Activated effector memory CD4-positive, alpha-beta T cell treated with Interleukin-2 at 50 U/mL for 16 hours (primary cell): ENCODE data around the gene SLC47A2.

Experiments used
- DNase-seq: peaks from one replicate; pipeline ENCODE4 v3.0.0-alpha.2; 2020

SLC47A2 gene

DNA sequence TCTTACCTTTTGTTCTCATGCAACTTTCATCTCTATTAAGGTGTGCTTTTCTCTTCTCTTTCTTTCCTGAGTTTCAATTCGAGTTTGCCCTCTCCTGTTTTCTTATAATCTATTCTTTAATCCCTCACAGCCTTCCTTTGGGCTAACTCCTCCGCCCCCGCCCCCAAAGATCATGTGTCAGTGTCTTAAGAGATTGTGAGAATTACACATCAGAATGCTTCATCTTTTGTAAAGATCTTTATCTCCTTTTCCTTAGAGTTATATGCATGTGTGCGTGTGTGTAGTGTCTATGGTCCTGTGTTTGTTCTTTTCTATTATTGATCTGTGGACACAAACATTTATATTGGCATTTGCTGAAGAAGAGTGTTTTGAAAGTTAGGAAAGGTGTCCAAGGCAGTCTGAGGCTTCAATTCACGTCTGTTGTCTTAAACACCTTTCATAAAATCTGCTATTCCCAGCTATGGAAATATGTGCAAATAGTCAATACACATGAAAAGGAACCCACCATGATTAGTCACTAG is 74.0 kb downstream of the SLC47A2 start:
- no peak for DNase-seq

DNA sequence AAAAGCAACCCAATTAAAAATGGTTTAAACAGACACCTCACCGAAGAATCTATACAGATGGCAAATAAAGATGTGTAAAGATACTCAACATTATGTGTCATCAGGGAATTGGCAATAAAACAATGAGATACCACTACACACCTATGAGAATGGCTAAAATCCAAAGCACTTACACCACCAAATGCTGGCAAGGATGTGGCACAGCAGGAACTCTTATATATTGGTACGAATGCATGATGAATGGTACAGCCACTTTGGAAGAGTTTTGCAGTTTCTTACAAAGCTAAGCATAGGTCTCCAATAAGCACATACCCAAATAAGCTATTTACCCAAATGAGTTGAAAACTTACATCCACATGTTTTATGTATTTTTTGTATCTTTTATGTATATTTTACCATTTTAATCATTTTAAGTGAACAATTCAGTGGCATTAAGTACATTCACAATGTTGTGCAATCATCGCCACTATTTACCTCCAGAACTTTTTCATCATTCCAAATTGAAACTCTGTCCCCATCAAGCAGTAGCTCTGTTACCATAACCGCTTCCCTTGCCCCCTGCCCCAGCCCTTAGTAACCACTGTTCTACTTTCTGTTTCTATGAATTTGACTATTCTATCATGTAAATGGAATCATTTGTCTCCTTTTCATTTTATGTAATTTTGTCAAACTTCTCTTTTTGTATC is 74.6 kb downstream of the SLC47A2 start:
- no peak for DNase-seq

DNA sequence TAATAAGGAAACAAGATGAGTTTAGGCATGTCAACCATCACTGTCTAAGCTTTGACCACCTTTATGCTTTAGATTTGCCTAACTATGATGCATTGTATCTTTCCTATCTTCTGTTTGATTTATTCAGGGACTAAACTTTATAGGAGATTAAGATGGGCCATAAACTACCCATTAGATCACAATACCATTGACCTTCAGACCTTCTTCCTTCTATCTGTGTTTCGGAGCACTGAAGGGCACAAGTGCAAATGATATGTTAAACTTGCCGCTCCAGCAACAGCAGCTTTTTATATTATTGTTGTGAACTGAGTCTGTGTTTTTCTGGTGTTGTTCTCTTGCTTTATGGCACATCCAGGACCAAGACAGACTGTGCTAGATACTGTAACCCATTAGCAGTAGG is 84.5 kb downstream of the SLC47A2 start:
- DNase-seq, result no peak

DNA sequence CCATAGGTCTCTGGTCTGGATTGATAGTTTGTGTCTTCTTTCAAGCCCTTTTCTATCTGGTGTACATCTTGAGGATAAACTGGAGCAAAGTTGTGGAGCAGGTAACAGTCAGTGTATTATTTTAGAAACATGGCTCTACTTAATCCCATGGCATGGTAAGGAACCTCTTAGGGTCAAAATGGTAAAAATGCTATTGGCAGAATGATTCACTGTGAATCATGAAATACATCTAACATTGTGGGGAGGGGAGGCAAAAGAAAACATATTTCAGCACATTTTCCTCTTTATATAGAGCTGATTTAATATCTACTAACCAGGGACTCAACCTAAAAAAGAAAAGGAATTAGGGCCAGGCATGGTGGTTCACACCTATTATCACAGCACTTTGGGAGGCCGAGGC is 85.7 kb downstream of the SLC47A2 start:
- no peak for DNase-seq

DNA sequence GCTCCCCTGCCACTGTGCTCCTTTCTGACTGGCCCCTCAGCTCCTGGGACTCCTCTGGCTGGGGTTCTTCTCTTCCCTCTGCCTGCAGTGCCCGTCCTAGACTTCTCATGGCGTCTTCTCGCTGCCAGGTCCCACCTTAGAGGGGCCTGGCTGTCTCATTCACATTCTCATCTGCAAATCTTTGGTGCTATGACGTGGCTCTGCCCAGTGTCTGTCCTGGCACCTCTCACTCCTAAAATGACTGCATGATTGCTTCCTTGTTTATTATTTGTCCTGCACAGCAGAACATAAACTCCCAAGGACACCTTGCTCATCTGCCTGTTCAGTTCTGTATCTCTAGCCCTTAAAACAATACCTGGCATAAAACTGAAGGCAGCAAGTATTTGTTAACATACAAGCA is 86.3 kb downstream of the SLC47A2 start:
- no peak for DNase-seq

DNA sequence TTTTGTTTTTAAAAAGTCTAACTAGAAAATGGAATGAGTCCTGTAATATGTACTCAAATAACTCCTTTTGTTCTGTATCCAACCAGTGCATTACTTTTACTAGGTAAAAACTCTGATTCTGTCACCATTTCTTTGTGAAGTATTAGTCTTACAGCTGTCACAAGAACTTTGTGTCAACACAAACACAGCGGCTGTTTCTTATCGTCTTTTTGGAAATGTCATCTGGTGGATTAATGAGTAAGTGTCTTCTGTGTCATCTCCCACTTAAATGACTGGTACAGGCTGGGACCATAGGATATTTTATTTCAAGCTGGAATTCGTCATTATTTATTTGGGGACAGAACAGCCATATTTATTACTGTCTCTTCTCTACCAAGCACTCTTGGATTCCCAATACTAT is 86.9 kb downstream of the SLC47A2 start:
- DNase-seq, result no peak
